ENCODE data around the gene GCK. TPM values are rescaled to one million over a fixed set of nuclear protein-coding genes. Genes with fewer than 3 reads are reported as not detected.

GCK gene
- total and polyA plus RNA-seq, 3 donors from 2014 or later = 0.90 to 1.2 (median 0.94) TPM

- no peaks in the 10 kb centered on the region for H3K36me3 ChIP-seq (ENCODE audit: low read depth, missing control alignments)
- TF ChIP-seq, protein P1, sequence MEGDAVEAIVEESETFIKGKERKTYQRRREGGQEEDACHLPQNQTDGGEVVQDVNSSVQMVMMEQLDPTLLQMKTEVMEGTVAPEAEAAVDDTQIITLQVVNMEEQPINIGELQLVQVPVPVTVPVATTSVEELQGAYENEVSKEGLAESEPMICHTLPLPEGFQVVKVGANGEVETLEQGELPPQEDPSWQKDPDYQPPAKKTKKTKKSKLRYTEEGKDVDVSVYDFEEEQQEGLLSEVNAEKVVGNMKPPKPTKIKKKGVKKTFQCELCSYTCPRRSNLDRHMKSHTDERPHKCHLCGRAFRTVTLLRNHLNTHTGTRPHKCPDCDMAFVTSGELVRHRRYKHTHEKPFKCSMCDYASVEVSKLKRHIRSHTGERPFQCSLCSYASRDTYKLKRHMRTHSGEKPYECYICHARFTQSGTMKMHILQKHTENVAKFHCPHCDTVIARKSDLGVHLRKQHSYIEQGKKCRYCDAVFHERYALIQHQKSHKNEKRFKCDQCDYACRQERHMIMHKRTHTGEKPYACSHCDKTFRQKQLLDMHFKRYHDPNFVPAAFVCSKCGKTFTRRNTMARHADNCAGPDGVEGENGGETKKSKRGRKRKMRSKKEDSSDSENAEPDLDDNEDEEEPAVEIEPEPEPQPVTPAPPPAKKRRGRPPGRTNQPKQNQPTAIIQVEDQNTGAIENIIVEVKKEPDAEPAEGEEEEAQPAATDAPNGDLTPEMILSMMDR (IDR thresholded peaks at IDR 0.05) = no peak
- no peak for TF ChIP-seq POLR2A (IDR thresholded peaks at IDR 0.05)
- no peak overlapping the region for H3K4me3 ChIP-seq
- no peaks in the 10 kb centered on the region for H3K27me3 ChIP-seq
- H3K9me3 ChIP-seq = no peaks in the 10 kb centered on the region
- DNase-seq = no peak
- H3K4me1 ChIP-seq = no peaks in the 10 kb centered on the region
- H3K27ac ChIP-seq = no peak overlapping the region
- intact Hi-C loops (cut with DNase I; ENCODE audit: low total_unique reads) = no loop called here
- WGBS, 2 donors = 83 to 84% methylated on average over 9 of the region's 9 CpGs
These were observed 24.7 kb upstream of the GCK start for GRCh38 chr7:44213877-44214388.

DNA sequence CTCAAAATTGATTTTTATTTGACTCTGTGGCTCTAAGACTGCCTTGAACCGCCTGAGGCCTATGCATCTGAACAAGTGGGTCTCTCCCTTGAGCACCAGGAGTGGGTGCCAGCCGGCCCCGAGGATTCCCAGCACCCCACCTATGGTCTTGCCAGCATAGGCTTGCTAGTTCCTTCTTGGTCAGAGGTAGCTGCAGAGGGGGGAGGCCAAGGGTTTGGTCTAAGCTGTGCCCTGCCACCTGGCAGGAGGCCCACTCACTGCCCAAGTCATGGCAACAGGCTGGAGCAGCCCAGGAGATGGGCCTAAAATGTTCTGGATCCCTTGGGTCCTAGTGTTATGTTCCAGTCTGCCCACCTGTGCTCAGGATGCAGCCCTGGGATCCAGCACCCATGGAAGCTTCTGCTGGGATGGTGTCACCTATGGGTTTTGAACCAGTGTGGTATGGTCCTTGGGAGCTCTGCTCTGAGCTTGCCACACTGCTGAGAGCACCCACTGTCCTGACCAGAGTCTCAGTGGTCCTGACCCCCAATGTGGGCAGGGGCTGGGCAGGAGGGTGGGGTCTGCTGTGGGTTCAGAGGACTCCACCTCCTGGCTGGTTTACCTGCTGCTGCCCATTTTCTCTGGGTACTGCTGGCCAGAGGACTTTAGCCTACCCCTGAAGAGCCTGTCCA, 24.1 kb upstream of the GCK start:
- WGBS, 2 donors = 82 to 94% methylated on average over 3 of the region's 3 CpGs
- Histone ChIP-seq H3K27me3 (no peaks in the 10 kb centered on the region), H3K4me1 (no peaks in the 10 kb centered on the region), H3K36me3 (ENCODE audit: low read depth, missing control alignments) (peaks cover 3% of the 10 kb centered on the region), H3K27ac (no peak overlapping the region), H3K4me3 (no peak overlapping the region), H3K9me3 (no peaks in the 10 kb centered on the region)
- intact Hi-C loops (cut with DNase I; ENCODE audit: low total_unique reads) = no loop called here
- no peak for TF ChIP-seq POLR2A (IDR thresholded peaks at IDR 0.05)
- DNase-seq = no peak

DNA sequence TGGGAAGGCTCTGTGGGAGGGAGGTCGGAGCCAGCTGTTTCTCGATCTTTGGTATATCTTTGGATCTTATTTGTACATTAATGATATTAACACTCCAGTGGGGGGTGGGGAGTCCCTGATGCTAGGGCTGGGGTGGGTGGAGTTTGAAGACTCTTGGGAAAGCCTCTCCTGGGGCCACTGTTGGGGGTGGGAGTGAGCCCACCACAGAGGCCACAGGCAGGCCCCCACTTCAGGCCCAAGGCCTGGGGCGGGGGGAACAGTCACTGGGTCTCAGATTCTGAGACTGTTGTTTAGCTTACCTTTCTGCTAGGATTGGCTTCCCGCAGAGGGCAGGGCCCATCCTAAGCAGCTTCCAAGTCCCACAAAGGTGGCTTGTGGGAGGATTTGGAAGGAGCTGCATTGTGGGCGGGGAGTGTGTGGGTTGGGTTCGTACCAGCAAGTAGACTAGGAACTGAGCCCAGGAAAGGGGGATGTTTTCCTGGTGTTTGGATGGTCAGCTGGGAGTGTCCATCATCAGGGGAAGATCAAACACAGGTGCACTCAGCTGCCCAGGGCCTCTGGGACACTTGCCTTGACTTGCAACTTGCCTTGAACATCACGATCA, 23.4 kb upstream of the GCK start:
- intact Hi-C loops (cut with DNase I; ENCODE audit: low total_unique reads) = no loop called here
- Histone ChIP-seq H3K4me3 (no peak overlapping the region), H3K9me3 (no peaks in the 10 kb centered on the region), H3K27ac (no peak overlapping the region), H3K27me3 (no peaks in the 10 kb centered on the region), H3K4me1 (no peaks in the 10 kb centered on the region), H3K36me3 (ENCODE audit: low read depth, missing control alignments) (peaks cover 3% of the 10 kb centered on the region)
- TF ChIP-seq POLR2A (IDR thresholded peaks at IDR 0.05) = no peak
- TF ChIP-seq, protein P1 (IDR thresholded peaks at IDR 0.05) = no peak
- 87% methylated on average over 6 to 7 of the region's 7 CpGs for WGBS, 2 donors
- DNase-seq = no peak

GRCh38 chr7:44212018-44212417, 22.8 kb upstream of the GCK start:
- 88 to 99% methylated on average over 6 of the region's 6 CpGs for WGBS, 2 donors
- H3K27ac ChIP-seq = no peak overlapping the region
- H3K4me3 ChIP-seq = no peak overlapping the region
- H3K4me1 ChIP-seq = no peaks in the 10 kb centered on the region
- DNase-seq = no peak
- intact Hi-C loops (cut with DNase I; ENCODE audit: low total_unique reads) = no loop called here
- H3K36me3 ChIP-seq (ENCODE audit: low read depth, missing control alignments) = peaks cover 3% of the 10 kb centered on the region
- no peak for TF ChIP-seq POLR2A (IDR thresholded peaks at IDR 0.05)
- TF ChIP-seq, protein P1 (IDR thresholded peaks at IDR 0.05) = no peak
- H3K27me3 ChIP-seq = no peaks in the 10 kb centered on the region
- no peaks in the 10 kb centered on the region for H3K9me3 ChIP-seq

DNA sequence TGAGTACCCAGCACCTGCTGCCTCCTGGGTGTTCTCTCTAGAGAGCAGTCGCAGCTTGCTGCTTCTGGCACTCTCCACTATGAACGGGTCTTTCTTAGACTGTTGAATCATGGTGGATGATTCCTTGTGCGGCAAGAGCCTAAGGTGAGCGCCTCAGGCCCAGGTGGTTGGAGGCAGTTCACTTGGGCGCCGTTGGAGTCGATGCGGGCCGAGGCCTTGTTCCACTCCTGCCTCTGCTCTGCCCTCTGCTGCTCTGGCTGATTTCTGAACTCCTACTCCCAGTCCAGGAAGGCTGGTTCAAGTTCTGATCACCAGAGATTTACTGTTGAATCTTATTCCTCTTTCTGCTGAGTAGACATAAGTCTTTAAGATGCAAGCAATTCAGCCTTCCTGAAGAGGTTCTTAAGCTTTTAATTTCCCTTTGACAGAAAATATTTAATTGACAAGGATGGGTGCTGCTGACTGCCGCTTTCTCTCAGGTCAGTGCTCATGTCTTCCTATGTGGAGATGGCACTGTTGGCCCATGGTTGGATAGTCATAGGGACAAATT, 22.0 kb upstream of the GCK start:
- no peak for DNase-seq
- TF ChIP-seq, protein P1 (IDR thresholded peaks at IDR 0.05) = no peak
- no peak for TF ChIP-seq POLR2A (IDR thresholded peaks at IDR 0.05)
- no peak overlapping the region for H3K4me3 ChIP-seq
- 88 to 92% methylated on average over 10 of the region's 10 CpGs for WGBS, 2 donors
- H3K4me1 ChIP-seq = no peaks in the 10 kb centered on the region
- peaks cover 3% of the 10 kb centered on the region for H3K36me3 ChIP-seq (ENCODE audit: low read depth, missing control alignments)
- no peaks in the 10 kb centered on the region for H3K9me3 ChIP-seq
- no peaks in the 10 kb centered on the region for H3K27me3 ChIP-seq
- intact Hi-C loops (cut with DNase I; ENCODE audit: low total_unique reads) = no loop called here
- no peak overlapping the region for H3K27ac ChIP-seq
